GM19043 (cell line): Measurements from ENCODE around the gene OCLN.
"Not testable (repeated sequence)": the region's sequence is repeated elsewhere in the genome, so short reads cannot be mapped to it uniquely, and the experiment has no call there.

ENCODE experiments used
- ATAC-seq: cut with Tn5 transposase; IDR thresholded peaks from one replicate; pipeline ENCODE4 v1.9.1; 2021; ENCODE audit warnings: low read depth; ENCODE audit not compliant: unreplicated experiment

The OCLN gene

DNA sequence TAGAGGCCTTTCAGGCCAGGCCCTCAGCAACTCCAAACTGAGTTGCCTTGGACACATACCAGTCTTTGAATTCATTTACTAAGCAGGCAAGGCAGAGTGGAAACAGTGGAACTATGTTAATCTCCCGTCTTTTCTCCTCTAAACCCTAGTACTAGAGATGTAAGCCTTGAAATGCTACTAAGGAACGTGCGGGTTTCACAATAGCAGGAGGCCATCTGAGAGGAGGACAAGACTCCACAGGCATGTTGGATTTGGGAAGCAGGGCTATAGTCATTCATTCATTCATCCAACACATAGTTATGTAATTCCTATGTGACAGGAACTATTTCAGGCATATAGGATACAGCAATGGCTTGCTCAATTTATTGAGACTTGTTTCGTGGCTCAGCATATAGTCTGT is 3.3 kb upstream of the OCLN start:
- no peak for ATAC-seq

DNA sequence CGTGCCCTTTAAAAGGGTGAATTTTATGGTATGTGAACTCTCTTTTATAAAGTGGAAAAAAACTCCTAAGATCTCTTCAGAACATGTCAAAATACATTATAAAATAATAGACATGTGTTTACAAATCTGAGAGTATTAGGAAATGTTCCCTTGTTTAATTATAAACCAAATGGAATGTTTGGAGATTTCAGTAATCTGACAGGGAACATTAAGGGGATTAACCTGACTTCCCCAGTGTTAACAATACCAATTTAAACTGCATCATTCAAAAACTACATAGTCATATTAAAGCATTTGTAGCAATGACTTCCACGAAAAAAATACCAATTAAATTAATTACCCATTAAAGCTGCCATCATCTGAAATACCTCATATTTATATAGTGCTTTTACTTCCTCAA is 1.6 kb upstream of the OCLN start:
- ATAC-seq = no peak

DNA sequence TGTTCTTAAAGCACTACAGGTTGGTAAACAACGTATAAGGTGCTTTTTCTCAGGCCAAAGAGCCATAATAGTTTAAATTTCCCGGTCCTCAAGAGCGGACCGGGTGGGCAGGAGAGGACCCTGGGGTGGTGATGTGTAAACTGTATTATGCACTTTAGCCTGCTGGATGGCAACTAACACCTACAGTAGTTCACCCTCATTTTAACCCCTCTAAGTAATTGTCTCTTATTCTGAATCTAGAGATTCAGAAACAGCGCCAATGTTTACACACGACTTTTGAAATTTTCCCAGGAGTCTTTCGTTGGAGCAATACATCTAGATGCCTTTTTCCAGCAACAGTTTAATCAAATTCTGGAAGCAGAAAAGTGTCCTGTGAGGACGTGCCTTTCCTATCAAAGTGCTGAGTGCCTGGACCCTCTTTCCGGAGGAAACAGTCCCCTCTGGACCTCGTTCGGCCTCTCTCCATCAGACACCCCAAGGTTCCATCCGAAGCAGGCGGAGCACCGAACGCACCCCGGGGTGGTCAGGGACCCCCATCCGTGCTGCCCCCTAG is 676 bp upstream of the OCLN start:
- no peak for ATAC-seq

DNA sequence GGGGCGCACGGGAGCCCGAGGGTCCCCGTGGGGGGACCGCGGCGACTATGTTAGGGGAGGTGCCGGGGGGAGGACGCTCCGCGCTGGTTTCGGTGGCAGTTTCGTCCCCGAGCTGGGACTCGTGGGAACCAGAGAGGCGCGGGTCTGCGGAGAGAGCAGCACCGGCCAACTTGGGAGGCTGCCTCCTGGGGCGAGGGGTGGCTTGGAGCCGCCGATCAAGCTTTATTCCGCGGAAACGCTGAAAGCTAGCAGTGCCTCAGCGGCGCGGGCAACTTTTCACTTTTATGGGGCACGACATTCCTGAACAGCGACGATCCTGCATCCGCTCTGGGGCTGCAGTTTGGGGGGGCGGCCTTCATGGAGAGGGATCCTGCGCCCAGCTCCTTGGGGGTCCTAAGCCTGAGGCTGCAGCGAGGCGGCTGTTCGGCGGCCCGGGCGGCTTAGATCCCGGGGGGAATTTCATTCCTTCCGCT is 369 bp downstream of the OCLN start:
- ATAC-seq = peak; percentile 43

DNA sequence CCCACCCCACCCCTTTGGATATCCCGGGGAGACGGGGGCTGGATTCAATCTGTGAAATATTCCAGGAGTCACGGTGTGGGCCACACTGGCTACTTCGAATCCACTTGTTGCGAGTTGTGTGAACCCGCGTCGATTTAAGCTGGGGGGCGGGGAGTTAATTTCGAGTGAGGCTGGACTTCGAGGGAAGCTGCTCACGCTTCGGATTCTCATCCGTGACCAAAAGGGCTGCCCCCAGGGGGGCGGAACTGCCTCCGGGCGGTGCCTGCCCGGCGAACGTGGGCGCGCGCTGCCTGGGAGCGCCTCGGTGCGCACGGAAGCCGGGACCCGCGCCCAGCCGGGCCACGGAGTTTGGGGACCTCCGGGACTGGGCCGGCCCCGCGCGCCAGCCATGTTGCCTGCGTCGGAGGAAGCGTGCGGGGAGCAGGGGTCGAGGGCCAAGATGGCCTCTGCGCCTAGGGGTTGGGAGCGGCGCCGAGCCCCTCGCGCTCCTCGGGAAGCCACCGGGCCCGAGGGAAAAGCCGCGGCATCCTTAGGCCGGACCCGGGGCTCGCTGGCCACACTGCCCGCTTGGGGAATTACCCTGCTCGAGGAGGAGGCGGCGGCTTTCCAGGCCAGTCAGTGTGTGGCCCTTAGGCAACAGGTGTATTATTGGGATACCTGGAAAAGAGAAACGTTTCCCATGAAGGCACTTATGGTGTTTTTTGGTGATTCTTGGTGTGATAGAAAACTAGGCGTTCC is 975 bp downstream of the OCLN start:
- no peak for ATAC-seq

DNA sequence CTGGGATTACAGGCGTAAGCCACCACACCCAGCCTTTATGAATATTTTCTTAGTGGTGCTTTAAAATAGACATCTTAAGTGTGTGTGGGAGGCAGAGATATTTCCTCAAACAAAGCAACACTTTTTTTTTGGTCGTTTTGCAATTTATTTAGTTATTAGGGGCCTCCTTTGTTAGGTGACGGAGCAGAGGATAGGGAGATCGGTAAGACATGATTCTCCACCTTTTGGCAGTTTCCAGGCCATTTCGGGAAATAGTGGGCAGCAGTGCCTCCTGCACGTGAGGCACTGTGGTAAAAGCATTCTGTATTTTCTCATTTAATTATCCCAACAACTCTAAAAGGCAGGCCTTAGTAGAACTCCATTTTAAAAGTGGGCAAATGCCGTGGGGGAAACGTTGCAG is 1.9 kb downstream of the OCLN start:
- ATAC-seq = no peak

DNA sequence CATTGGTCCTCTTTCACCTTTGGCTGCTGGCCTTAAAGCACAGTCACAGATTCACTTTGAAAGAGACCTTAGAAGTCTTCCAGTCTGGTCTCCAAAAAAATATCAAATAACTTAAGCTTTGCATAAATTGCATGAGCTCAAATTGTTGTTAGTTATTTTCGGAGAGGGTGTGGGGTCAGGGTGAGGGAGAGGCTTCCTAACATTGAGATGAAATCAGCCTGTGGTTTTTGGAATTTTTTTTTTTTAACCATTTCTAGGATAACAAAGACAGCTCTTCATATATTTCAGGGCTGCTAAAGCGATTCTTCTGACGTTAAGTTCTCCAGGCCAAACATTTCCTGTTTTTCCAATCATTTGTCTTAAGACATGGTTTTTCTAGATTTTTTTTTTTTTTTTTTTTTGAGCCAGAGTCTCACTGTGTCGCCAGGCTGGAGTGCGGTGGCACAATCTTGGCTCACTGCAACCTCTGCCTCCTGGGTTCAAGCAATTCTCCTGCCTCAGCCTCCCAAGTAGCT is 4.5 kb downstream of the OCLN start:
- no peak for ATAC-seq

DNA sequence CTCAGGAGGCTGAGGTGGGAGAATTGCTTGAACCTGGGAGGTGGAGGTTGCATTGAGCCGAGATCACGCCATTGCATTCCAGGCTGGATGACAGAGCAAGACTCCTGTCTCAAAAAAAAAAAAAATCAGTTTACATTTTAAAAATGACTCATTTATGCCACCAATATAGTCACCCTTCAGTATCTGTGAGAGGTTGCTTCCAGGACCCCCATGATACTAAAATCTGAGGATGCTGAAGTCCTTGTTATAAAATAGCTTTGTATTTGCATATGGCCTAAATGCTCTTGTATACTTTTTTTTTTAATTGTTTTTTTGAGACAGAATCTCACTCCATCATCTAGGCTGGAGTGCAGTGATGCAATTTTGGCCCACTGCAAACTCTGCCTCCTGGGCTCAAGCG is 5.8 kb downstream of the OCLN start:
- no peak for ATAC-seq

DNA sequence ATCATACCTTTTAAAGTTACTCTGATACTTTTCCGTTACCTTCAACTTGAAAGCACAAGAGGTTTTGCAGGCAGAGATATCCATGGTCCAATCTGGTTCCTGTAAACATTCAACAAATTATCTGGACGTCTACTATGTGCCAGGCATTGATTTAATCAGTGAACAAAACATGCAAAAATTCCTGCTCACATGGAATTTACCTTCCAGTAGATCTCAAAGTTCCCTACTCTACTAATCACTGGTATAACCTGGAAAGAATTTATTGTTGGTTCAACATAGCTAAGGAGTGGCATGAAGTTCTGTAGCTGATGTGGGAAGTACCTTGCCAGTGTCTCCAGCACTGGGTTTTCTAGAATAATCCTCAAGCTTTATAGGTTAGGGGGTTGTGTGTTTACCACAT is 9.8 kb downstream of the OCLN start:
- ATAC-seq = no peak

DNA sequence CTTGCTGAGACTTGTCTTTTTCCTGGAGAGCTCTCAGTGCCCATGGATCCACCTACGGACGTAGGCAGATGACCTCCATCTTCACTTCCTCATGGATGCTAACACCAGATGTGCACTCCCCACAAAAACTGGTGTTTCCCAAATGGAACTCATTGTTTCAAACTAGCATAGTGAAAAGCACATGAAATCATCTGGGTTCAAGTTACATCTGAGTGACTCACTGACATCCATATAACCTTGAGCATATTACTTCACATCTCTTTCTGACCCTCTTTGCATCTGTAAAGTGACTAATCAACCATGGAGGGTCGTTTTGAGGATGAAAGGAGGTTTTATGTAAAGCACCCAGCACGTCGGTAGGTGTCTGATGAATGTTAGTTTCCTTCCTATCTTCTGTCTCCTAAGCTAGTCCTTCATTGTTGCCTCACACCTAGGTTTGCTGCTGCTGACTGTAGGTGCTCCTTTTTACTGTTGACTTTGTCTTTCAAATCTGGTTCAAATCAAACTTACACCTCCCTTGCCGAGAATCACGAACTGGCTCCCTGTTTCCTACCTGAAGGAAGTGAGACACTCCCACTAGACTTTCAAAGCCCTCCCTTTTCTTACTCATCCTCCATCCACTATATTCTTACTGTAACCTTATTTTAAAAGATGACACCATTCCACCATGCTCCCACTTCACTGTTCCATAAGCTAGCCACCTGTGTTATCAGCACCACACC is 10.3 kb downstream of the OCLN start:
- no peak for ATAC-seq

DNA sequence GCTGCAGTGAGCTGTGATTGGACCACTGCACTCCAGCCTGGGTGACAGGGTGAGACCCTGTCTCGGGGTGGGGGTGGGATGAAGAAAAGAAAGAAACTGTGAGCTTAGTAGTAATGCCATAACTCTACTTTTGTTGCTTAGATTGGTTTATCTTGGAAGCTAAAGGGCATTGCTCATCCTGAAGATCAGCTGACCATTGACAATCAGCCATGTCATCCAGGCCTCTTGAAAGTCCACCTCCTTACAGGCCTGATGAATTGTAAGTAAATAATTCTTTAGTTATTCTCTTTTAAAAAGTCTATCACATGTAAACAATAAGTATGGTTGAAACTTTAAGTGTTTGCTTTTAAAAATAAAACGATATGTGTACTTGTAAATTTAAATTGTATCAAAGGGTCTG is 11.4 kb downstream of the OCLN start:
- no peak for ATAC-seq

DNA sequence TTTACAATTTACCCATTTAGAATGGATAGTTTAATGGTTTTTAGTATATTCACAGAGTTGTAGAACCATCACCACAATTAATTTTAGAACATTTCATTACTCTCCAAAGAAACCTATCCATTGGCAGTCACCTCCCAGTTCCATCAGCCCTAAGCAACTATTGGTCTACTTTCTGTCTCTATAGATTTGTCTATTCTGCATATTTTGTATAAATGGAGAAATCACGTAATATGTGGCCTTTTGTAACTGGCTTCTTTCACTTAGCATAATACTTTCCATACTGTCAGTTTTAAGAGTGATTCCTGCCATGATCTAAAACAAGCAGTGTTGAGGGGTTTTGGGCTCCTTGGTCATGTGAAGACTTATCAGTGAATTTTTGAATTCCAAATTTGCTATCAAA is 12.7 kb downstream of the OCLN start:
- no peak for ATAC-seq

DNA sequence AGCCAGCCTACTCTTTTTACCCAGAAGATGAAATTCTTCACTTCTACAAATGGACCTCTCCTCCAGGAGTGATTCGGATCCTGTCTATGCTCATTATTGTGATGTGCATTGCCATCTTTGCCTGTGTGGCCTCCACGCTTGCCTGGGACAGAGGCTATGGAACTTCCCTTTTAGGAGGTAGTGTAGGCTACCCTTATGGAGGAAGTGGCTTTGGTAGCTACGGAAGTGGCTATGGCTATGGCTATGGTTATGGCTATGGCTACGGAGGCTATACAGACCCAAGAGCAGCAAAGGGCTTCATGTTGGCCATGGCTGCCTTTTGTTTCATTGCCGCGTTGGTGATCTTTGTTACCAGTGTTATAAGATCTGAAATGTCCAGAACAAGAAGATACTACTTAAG is 16.6 kb downstream of the OCLN start:
- ATAC-seq = no peak

DNA sequence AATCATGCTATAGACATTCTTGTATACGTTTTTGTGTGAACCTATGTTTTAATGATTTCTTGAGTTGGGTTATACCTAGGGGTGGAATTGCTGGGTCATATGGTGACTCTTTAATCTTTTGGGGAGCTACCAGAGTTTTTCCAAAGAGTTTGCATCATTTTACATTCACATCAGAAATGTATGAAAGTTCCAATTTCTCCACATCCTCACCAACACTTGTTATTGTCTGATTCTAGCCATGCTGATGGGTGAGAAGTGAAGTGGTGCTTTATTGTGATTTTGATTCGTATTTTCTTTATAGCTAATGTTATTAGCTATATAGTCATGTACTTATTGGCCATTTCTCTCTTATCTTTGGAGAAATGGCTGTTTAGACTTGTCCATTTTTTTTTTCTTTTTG is 18.1 kb downstream of the OCLN start:
- no peak for ATAC-seq

DNA sequence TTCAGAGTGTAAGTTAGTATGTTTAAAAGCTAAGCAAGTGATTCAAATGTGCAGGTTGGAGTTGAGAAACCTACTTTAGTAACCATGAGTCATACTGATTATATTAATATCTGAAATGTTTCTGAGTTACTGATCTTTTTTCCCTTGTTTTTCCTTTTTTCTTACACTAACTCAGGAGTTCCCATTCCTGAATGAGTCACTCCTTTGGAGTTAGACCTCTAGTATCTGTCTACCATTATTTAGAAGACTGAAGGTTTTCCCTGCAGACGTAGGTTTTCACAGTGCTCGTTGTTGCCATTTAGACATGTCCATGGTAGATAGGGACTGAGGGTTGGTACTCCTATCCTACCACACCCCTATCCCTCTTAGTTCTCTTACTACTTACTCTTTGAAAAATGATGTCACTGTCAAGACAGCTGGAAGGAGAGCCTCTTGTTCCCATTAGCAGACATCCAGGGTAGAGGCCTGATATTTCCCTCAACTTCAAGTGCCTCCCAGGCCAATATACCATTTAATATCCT is 20.2 kb downstream of the OCLN start:
- no peak for ATAC-seq

DNA sequence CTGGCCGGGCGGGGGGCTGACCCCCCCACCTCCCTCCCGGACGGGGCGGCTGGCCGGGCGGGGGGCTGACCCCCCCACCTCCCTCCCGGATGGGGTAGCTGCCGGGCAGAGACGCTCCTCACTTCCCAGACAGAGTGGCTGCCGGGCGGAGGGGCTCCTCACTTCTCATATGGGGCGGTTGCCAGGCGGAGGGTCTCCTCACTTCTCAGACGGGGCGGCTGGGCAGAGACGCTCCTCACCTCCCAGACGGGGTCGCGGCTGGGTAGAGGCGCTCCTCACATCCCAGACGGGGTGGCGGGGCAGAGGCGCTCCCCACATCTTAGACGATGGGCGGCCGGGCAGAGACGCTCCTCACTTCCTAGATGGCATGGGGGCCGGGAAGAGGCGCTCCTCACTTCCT is 23.0 kb downstream of the OCLN start:
- not testable (repeated sequence) for ATAC-seq

DNA sequence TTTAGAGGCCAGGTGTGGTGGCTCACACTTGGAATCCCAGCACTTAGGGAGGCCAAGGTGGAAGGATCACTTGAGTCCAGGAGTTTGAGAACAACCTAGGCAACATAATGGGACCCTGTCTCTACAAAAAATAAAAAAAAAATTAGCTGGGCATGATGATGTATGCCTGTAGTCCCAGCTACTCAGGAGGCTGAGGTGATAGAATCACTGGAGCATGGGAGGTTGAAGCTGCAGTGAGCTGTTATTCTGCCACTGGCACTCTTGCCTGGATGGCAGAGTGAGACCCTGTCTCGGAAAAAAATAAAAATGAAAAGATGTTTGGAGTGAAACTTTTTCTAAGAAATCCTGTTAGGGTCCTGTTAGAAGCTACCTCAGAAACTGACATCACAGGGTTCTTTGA is 24.2 kb downstream of the OCLN start:
- ATAC-seq = no peak

DNA sequence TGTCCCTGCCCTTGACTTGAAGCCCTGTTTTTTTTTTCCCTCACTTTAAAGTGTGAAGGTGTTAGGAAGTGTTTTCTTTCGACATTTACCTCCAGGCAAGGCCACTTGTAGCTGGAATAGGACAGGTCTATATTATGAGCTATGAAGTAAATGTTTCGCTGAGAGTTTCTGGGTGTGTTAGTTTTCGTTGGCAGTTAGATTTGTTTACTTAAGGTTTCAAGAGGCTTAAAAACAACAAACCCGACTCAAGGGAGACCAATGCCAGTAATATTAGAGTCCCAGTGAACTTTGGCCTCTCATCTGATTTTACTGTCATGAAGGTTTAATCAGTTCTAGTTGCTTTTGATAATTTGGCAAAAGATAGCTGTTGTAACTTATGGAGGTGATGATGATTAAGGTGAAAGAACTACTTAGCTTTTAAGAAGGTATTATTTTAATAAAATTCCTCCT is 25.2 kb downstream of the OCLN start:
- ATAC-seq = no peak

DNA sequence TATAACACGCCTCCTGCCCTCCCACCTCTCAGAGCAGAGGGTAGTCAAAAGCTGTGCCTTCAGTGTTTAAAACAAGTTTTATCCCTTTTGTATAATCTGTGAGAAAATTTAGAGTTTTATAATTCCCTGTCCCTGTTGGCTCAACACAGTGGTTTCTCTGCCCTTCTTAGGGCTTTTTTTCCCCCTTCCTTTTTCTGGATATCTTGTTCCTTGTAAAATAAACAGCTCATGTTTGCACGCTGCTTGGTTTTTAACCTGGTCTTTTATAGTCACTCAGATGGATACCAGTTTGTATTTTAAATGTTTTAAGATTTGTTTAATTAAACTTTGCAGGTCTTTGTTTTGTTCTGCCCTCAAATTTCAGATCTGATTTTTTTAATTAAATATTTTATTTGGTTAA is 26.7 kb downstream of the OCLN start:
- no peak for ATAC-seq

DNA sequence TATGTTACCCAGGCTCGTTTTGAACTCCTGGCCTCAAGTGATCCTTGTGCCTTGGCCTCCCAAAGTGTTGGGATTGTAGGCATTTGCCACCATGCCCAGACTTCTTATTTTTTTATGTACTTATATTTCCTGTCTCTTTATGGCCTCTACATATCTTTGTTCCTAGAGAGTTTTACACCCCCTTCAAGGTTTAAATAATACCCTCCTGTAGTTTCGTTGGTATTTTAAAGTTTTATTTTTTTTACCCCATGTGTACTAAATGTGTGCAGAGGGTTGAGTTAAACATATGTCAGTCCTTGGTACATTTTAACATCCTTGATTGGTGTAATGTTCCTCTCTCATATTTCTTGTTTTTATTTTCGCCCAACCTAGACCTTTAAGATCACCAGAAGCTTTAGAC is 29.4 kb downstream of the OCLN start:
- no peak for ATAC-seq

DNA sequence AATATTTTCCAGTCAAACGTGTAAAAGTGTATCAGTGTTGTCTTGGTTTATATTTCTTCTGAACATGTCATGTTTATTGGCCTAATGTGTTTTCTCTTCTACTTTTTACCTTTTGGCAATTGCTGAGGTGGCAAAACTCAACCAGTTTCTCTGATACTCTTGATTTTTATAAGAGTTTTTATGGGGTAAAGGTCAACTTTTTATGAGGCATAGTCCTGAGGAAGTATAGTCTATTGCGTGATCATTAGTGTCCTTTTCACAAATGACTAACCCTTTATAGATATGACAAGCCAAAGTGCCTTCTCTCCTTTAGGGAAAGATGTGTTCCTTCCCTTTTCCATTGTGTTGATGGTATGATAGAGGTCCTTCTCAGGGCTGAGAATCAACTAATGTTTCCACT is 32.9 kb downstream of the OCLN start:
- ATAC-seq = no peak
